ENCODE measurements around the gene SAMD11.

DNA sequence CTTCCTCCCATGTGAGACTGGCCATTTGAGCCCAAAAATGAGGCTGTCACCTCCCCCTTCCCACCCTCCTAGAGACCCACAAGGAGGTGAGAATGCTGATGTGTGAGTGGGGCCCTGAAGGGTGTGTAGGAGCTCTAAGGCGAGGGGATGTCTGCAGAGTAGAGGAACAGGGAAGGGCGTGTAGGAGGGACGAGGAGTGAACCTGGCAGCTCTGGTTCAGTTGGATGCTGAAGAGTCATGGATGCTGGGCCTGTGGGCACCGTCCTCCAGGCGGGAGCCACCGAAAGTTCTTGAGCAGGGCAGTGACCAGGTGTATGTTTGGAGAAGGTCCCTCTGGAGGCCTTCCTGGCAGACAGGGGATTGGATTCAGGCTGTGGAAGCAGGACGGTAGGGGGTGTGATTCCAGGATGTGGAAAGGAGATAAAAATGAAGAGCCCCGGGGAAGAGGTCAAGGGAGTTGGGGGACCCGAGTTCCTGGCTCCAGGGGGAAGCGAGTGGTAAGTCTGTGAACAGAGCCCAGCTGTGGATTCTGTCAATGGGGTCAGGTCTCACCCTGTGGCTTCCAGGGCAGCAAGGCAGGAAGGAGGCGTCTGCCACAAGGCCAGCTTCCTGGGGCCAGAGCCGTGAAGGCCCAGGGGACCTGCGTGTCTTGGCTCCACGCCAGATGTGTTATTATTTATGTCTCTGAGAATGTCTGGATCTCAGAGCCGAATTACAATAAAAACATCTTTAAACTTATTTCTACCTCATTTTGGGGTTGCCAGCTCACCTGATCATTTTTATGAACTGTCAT lies 7.9 kb downstream of the SAMD11 start:
- TF ChIP-seq, protein P1, sequence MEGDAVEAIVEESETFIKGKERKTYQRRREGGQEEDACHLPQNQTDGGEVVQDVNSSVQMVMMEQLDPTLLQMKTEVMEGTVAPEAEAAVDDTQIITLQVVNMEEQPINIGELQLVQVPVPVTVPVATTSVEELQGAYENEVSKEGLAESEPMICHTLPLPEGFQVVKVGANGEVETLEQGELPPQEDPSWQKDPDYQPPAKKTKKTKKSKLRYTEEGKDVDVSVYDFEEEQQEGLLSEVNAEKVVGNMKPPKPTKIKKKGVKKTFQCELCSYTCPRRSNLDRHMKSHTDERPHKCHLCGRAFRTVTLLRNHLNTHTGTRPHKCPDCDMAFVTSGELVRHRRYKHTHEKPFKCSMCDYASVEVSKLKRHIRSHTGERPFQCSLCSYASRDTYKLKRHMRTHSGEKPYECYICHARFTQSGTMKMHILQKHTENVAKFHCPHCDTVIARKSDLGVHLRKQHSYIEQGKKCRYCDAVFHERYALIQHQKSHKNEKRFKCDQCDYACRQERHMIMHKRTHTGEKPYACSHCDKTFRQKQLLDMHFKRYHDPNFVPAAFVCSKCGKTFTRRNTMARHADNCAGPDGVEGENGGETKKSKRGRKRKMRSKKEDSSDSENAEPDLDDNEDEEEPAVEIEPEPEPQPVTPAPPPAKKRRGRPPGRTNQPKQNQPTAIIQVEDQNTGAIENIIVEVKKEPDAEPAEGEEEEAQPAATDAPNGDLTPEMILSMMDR (conservative IDR thresholded peaks at IDR 0.05), result no peak
- TF ChIP-seq ZFX (IDR thresholded peaks at IDR 0.05), result no peak

All from C4-2B (cell line).